K562 (cell line): ENCODE data around the gene DGAT2. TPM values are rescaled to one million over a fixed set of nuclear protein-coding genes. Genes with fewer than 3 reads are reported as not detected.

Experiments
- ATAC-seq: fragments of 200-7000 bp; cut with Tn5 transposase; 3 replicates; pipeline ENCODE4 v1.9.1; 2020; ENCODE audit warnings: moderate library complexity
- BruUV-seq: library from RNA; stranded (reverse); fragments of 400-500 nt; replicated peaks from 2 replicates; lab custom pipeline; 2021; lab: Mats Ljungman, UMichigan
- CTCF ChIA-PET: fragments of 300-600 bp; formaldehyde crosslinking; extraction: SDS; loops from one replicate; lab custom pipeline; 2021; ENCODE audit warnings: low intra/inter-chr PET ratio; lab: Yijun Ruan, JAX
- POLR2A ChIA-PET: fragments of 300-600, 350-650 bp; sonication (Branson Sonifier 250); formaldehyde crosslinking; extraction: SDS; loops from one replicate; lab custom pipeline; 2021; ENCODE audit warnings: antibody characterized with exemption, inconsistent platforms; lab: Yijun Ruan, JAX
- DNase-seq, 4 experiments: peaks; one replicate each; pipeline versions ENCODE4 v3.0.0 to v3.0.0-alpha.2; 2011 to 2018; ENCODE audit warnings: low spot score in 3 of 4, mixed read lengths in 3 of 4; ENCODE audit errors: extremely low read depth in 1 of 4
- FAIRE-seq: peaks from 2 replicates; lab custom pipeline; 2011; peaks lifted over from hg19 to GRCh38; lab: Jason Lieb, UNC
- H2AFZ ChIP-seq: 2 replicates; pipeline ENCODE4 v1.6.0; 2011; ENCODE audit warnings: low read depth, low read length, control low read depth, inconsistent platforms
- H3K27ac ChIP-seq: fragments of 200-600 bp; 3 replicates; pipeline ENCODE4 v1.8.0; 2011; ENCODE audit warnings: low read depth, mild to moderate bottlenecking, control low read depth, inconsistent platforms, low read length, moderate library complexity, mixed read lengths; ENCODE audit errors: extremely low read depth
- H3K27me3 ChIP-seq, 2 experiments: fragments of 300-600 bp in 1 of 2; 2 replicates in 1 of 2; 3 replicates in 1 of 2; pipeline versions ENCODE4 v1.6.0 to v1.8.0; 2011; ENCODE audit warnings: inconsistent platforms in 2 of 2, low read length in 2 of 2, mild to moderate bottlenecking in 1 of 2, mixed read lengths in 1 of 2, moderate library complexity in 1 of 2; ENCODE audit not compliant: control insufficient read depth in 2 of 2, insufficient read depth in 2 of 2
- H3K36me3 ChIP-seq: fragments of 300-600 bp; 3 replicates; pipeline ENCODE4 v1.8.0; 2011; ENCODE audit warnings: mild to moderate bottlenecking, low read length, inconsistent platforms; ENCODE audit not compliant: control insufficient read depth, insufficient read depth
- H3K4me1 ChIP-seq, 2 experiments: fragments of 200-600 bp in 1 of 2; replicated peaks in 1 of 2; 2 replicates in 1 of 2; 3 replicates in 1 of 2; pipeline versions ENCODE4 v1.5.1 to v1.8.0; 2011; ENCODE audit warnings: inconsistent platforms in 2 of 2, low read length in 2 of 2, mild to moderate bottlenecking in 1 of 2, mixed read lengths in 1 of 2, moderate library complexity in 1 of 2; ENCODE audit not compliant: control insufficient read depth in 2 of 2, insufficient read depth in 2 of 2
- H3K4me2 ChIP-seq: 2 replicates; pipeline ENCODE4 v1.6.1; 2011; ENCODE audit warnings: low read length, control low read depth, inconsistent platforms, mixed read lengths; ENCODE audit not compliant: insufficient read depth
- H3K4me3 ChIP-seq: fragments of 200-600 bp; sonication (generic), shearing (Covaris generic); 2 replicates; pipeline ENCODE4 v1.5.1; 2016; ENCODE audit warnings: control low read depth, inconsistent platforms
- H3K79me2 ChIP-seq: fragments of 200-600 bp; 3 replicates; pipeline ENCODE4 v1.8.0; 2011; ENCODE audit warnings: low read length, inconsistent platforms; ENCODE audit not compliant: control insufficient read depth, insufficient read depth
- H3K9ac ChIP-seq, 2 experiments: 2 replicates each; pipeline versions ENCODE4 v1.6.0 to v1.6.1; 2011; ENCODE audit warnings: low read depth in 2 of 2, low read length in 2 of 2, control low read depth in 1 of 2, inconsistent platforms in 1 of 2, mild to moderate bottlenecking in 1 of 2, mixed read lengths in 1 of 2; ENCODE audit not compliant: insufficient read depth in 1 of 2
- H3K9me1 ChIP-seq: one replicate; pipeline ENCODE4 v1.6.0; 2011; ENCODE audit warnings: inconsistent platforms, mild to moderate bottlenecking, low read length, moderate library complexity; ENCODE audit not compliant: control insufficient read depth, insufficient read depth
- H3K9me3 ChIP-seq: replicated peaks from 2 replicates; pipeline ENCODE4 v1.5.1; 2011; ENCODE audit warnings: low read depth, low read length, inconsistent platforms; ENCODE audit not compliant: control insufficient read depth, insufficient read depth
- H4K20me1 ChIP-seq: replicated peaks from 2 replicates; pipeline ENCODE4 v1.6.1; 2011; ENCODE audit warnings: low read length, inconsistent platforms, mixed read lengths; ENCODE audit not compliant: control insufficient read depth, insufficient read depth
- BACH1 ChIP-seq: fragments of 200-800 bp; sonication (Bioruptor generic); IDR thresholded peaks from 2 replicates; pipeline ENCODE4 v1.6.1; 2016; ENCODE audit warnings: missing genetic modification characterization, missing compliant biosample characterization
- CHD4 ChIP-seq: fragments of 200-600 bp; sonication (generic); IDR thresholded peaks from 3 replicates; pipeline ENCODE4 v1.6.1; 2012; ENCODE audit warnings: low read depth, mild to moderate bottlenecking, mixed read lengths, low read length, inconsistent platforms; ENCODE audit not compliant: insufficient read depth, insufficient replicate concordance, poor library complexity, severe bottlenecking
- EGR1 ChIP-seq: fragments of 450-650 bp; conservative IDR thresholded peaks from 2 replicates; pipeline ENCODE4 v1.6.1; 2017; ENCODE audit warnings: mild to moderate bottlenecking
- ELK1 ChIP-seq: sonication (generic); formaldehyde crosslinking; IDR thresholded peaks from 2 replicates; pipeline ENCODE4 v1.8.1; 2022; ENCODE audit warnings: missing genetic modification reagents
- HIVEP1 ChIP-seq: fragments of 250-450 bp; sonication (Bioruptor Pico); IDR thresholded peaks from 2 replicates; pipeline ENCODE4 v1.4.0; 2020; ENCODE audit warnings: mild to moderate bottlenecking
- LCOR ChIP-seq: sonication (generic); formaldehyde crosslinking; IDR thresholded peaks from 2 replicates; pipeline ENCODE4 v1.8.0; 2022; ENCODE audit warnings: mild to moderate bottlenecking, missing genetic modification reagents
- NONO ChIP-seq, 2 experiments: fragments of 200-400 bp in 1 of 2; fragments of 450-650 bp in 1 of 2; formaldehyde crosslinking in 1 of 2; IDR thresholded peaks; 2 replicates each; pipeline ENCODE4 v1.6.1; 2017; ENCODE audit warnings: low read depth in 2 of 2, mild to moderate bottlenecking in 2 of 2, moderate library complexity in 2 of 2, low read length in 1 of 2
- PBX2 ChIP-seq, 2 experiments: IDR thresholded peaks in 1 of 2; conservative IDR thresholded peaks in 1 of 2; 2 replicates each; pipeline ENCODE4 v1.6.1; 2016; ENCODE audit warnings: low read depth in 2 of 2, mild to moderate bottlenecking in 1 of 2, missing compliant biosample characterization in 1 of 2, missing genetic modification characterization in 1 of 2, moderate library complexity in 1 of 2
- TEAD2 ChIP-seq: fragments of 450-650 bp; IDR thresholded peaks from 2 replicates; pipeline ENCODE4 v1.6.1; 2016; ENCODE audit warnings: missing genetic modification characterization, control low read depth, missing compliant biosample characterization
- USF2 ChIP-seq: sonication (generic); formaldehyde crosslinking; IDR thresholded peaks from 2 replicates; pipeline ENCODE4 v1.5.0; 2020; ENCODE audit warnings: missing genetic modification reagents
- ZBED1 ChIP-seq: IDR thresholded peaks from 2 replicates; pipeline ENCODE4 v1.6.1; 2014
- ZC3H4 ChIP-seq: sonication (generic); formaldehyde crosslinking; IDR thresholded peaks from 2 replicates; pipeline ENCODE4 v1.9.0; 2021; ENCODE audit warnings: missing genetic modification reagents, borderline replicate concordance
- ZNF274 ChIP-seq: IDR thresholded peaks from 2 replicates; pipeline ENCODE4 v1.6.1; 2011; ENCODE audit warnings: low read depth, mild to moderate bottlenecking, low read length, moderate library complexity, borderline replicate concordance
- ZNF395 ChIP-seq: fragments of 200-800 bp; sonication (Bioruptor generic); IDR thresholded peaks from 2 replicates; pipeline ENCODE4 v1.6.1; 2017; ENCODE audit warnings: missing genetic modification characterization, missing compliant biosample characterization
- WGBS: fragments of 100-300 bp; shearing (Covaris generic); methylation state at CpG from one replicate; pipeline ENCODE4 v1.1.6; 2016; ENCODE audit warnings: low coverage, mixed read lengths; ENCODE audit not compliant: insufficient coverage; ENCODE audit errors: missing lambda C conversion rate; 5-methylcytosine and 5-hydroxymethylcytosine counted together
- in situ Hi-C: fragments of 300-500 bp; cut with MboI; formaldehyde crosslinking; loops from 4 replicates; pipeline ENCODE4 v1.15.0; 2018; ENCODE audit warnings: inconsistent platforms, mixed read lengths
- intact Hi-C: fragments of 100-400 bp; cut with micrococcal nuclease; formaldehyde crosslinking; loops from 2 replicates; pipeline ENCODE4 v1.14.2; 2022
- polyA plus RNA-seq, 8 experiments: library from polyadenylated mRNA; depleted of rRNA in 4 of 8; stranded (reverse) in 5 of 8; unstranded in 3 of 8; fragments of >200 nt; fragmentation: Nextera tagmentation in 2 of 8; fragmentation: Illumina TruSeq in 1 of 8; extraction: Ambion mirVana in 2 of 8; extraction: Trizol in 1 of 8; gene quantifications; 2 replicates each; pipeline versions ENCODE4 v1.2.1 to v1.2.3, GENCODE V29; 2011 to 2014; ENCODE audit warnings: inconsistent platforms in 1 of 8, missing spikeins in 1 of 8
- total RNA-seq, 7 experiments: library from RNA; depleted of rRNA in 6 of 7; stranded (reverse); fragments of >200 nt in 6 of 7; fragmentation: Illumina TruSeq in 2 of 7; extraction: Trizol in 2 of 7; gene quantifications; 2 replicates each; pipeline versions ENCODE4 v1.2.1 to v1.2.3, GENCODE V29; 2011 to 2021; ENCODE audit warnings: low replicate concordance in 1 of 7
- TF ChIP-seq, protein P1 (sequence below): fragments of 450-650 bp; IDR thresholded peaks from 2 replicates; pipeline ENCODE4 v1.6.1; 2017; ENCODE audit warnings: mild to moderate bottlenecking, moderate library complexity

Gene DGAT2
- total and polyA plus RNA-seq, 9 of the 15 experiments (the other 6 are each of a cell fraction or from before 2014, with no cell fraction given) = 0.68 to 2.8 (median 1.8) TPM

GRCh38 chr11:75823946-75824345 is 55.4 kb downstream of the DGAT2 start:
- WGBS = 72% methylated on average over 4 of the region's 4 CpGs
- no peaks in the 10 kb centered on the region for H3K27me3 ChIP-seq
- CTCF ChIA-PET = interaction anchor here (0.8 kb wide), 1 partner anchor 10 kb away, joined by 3 read pairs; no protein-coding TSS in a partner anchor
- peaks cover 9% of the 10 kb centered on the region; the same call in 1 of the 3 replicates for H3K36me3 ChIP-seq
- H2AFZ ChIP-seq = no peak overlapping the region
- no peak overlapping the region for H3K4me3 ChIP-seq
- peaks cover 0 to 4% of the 10 kb centered on the region in 2 experiments; a peak in 1 of 5 replicates for H3K4me1 ChIP-seq
- no peaks in the 10 kb centered on the region for H4K20me1 ChIP-seq
- FAIRE-seq (no peak), DNase-seq (no peak), ATAC-seq (no peak)
- no peaks in the 10 kb centered on the region for H3K9me1 ChIP-seq
- BruUV-seq = no TSS peak
- peaks cover 67% of the 10 kb centered on the region for H3K79me2 ChIP-seq
- intact Hi-C loops = no loop called here
- H3K9ac ChIP-seq = no peak overlapping the region
- POLR2A ChIA-PET = interaction anchor here (1.0 kb wide), 1 partner anchor 11 kb away, joined by 5 read pairs; no protein-coding TSS in a partner anchor
- H3K9me3 ChIP-seq = no peaks in the 10 kb centered on the region
- H3K27ac ChIP-seq = no peak overlapping the region
- in situ Hi-C loops = no loop called here
- H3K4me2 ChIP-seq = no peak overlapping the region
- no peak for TF ChIP-seq NONO (IDR thresholded peaks at IDR 0.05; ENCODE audit: low read depth in 2 of 2, low read length in 1 of 2)
- no peak for TF ChIP-seq ZC3H4 (CRISPR knock-in tag)
- no peak for TF ChIP-seq PBX2 (CRISPR knock-in tag; IDR thresholded peaks at IDR 0.05; ENCODE audit: low read depth)
- no peak for TF ChIP-seq PBX2 (tag; conservative IDR thresholded peaks at IDR 0.05; ENCODE audit: low read depth)
- TF ChIP-seq, protein P1, sequence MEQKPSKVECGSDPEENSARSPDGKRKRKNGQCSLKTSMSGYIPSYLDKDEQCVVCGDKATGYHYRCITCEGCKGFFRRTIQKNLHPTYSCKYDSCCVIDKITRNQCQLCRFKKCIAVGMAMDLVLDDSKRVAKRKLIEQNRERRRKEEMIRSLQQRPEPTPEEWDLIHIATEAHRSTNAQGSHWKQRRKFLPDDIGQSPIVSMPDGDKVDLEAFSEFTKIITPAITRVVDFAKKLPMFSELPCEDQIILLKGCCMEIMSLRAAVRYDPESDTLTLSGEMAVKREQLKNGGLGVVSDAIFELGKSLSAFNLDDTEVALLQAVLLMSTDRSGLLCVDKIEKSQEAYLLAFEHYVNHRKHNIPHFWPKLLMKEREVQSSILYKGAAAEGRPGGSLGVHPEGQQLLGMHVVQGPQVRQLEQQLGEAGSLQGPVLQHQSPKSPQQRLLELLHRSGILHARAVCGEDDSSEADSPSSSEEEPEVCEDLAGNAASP = no peak
- TF ChIP-seq ZBED1 = no peak
- no peak for TF ChIP-seq LCOR (CRISPR knock-in tag)
- TF ChIP-seq EGR1 = no peak
- no peak for TF ChIP-seq HIVEP1 (CRISPR knock-in tag)
- TF ChIP-seq ZNF395 (CRISPR knock-in tag) = no peak
- TF ChIP-seq BACH1 (tag) = no peak
- TF ChIP-seq USF2 (CRISPR knock-in tag) = no peak
- TF ChIP-seq CHD4 = no peak
- no peak for TF ChIP-seq ZNF274
- TF ChIP-seq TEAD2 (tag) = no peak
- TF ChIP-seq ELK1 (CRISPR knock-in tag) = no peak
